Stomach (tissue), 9 donors: ENCODE data around the gene IGF1R. TPM values are rescaled to one million over a fixed set of nuclear protein-coding genes. Genes with fewer than 3 reads are reported as not detected.

ENCODE experiments used
- DNase-seq, 2 donors: peaks; one replicate each; pipeline versions ENCODE4 v3.0.0 to v3.0.0-alpha.2; 2013 to 2019
- H3K27ac ChIP-seq, 5 donors: fragments of 200-600 bp in 4 of 5; sonication (generic) in 4 of 5; one replicate each; pipeline ENCODE4 v1.5.1; 2013 to 2019; ENCODE audit warnings: mild to moderate bottlenecking in 1 of 5, moderate library complexity in 1 of 5
- H3K27me3 ChIP-seq, 3 donors: fragments of 200-600 bp; sonication (generic); one replicate each; pipeline ENCODE4 v1.5.1; 2017 to 2019; ENCODE audit warnings: mixed run types in 1 of 3
- H3K36me3 ChIP-seq, 4 donors: fragments of 200-600 bp; sonication (generic); 1 replicate in 3 of 4; 2 replicates in 1 of 4; pipeline ENCODE4 v1.5.1; 2016 to 2019
- H3K4me1 ChIP-seq, 4 donors: fragments of 200-600 bp; sonication (generic); one replicate each; pipeline ENCODE4 v1.5.1; 2016 to 2019
- H3K4me3 ChIP-seq, 4 donors: fragments of 200-600 bp; sonication (generic) in 3 of 4; one replicate each; pipeline ENCODE4 v1.5.1; 2016 to 2019; ENCODE audit warnings: mild to moderate bottlenecking in 1 of 4
- H3K9me3 ChIP-seq, 4 donors: fragments of 200-600 bp; sonication (generic); one replicate each; pipeline ENCODE4 v1.5.1; 2016 to 2019
- CTCF ChIP-seq, 7 experiments: fragments of 450-650 bp in 4 of 7; fragments of 200-600 bp in 3 of 7; sonication (generic) in 3 of 7; IDR thresholded peaks; one replicate each; pipeline ENCODE4 v1.5.1; 2016 to 2019; ENCODE audit warnings: antibody characterized with exemption in 7 of 7, control low read depth in 2 of 7, mild to moderate bottlenecking in 1 of 7
- EP300 ChIP-seq: sonication (generic); formaldehyde crosslinking; IDR thresholded peaks from one replicate; pipeline ENCODE4 v1.6.1; 2017; ENCODE audit warnings: antibody characterized with exemption
- POLR2A ChIP-seq, 4 donors: fragments of 450-650 bp; IDR thresholded peaks; one replicate each; pipeline ENCODE4 v1.6.1; 2016; ENCODE audit warnings: antibody characterized with exemption in 4 of 4, control low read depth in 2 of 4, mild to moderate bottlenecking in 1 of 4, moderate library complexity in 1 of 4
- POLR2AphosphoS5 ChIP-seq, 3 donors: sonication (generic); formaldehyde crosslinking; IDR thresholded peaks; one replicate each; pipeline ENCODE4 v1.6.1; 2016; ENCODE audit warnings: antibody characterized with exemption in 3 of 3
- WGBS, 5 donors: extraction: QIAGEN DNeasy Blood & Tissue Kit in 3 of 5; methylation state at CpG; one replicate each; pipeline versions ENCODE4 v1.1.5 to v1.1.7; 2013 to 2018; 5-methylcytosine and 5-hydroxymethylcytosine counted together
- intact Hi-C: fragments of 100-400 bp; cut with DNase I; formaldehyde crosslinking; loops from one replicate; pipeline ENCODE4 v1.15.1; 2023; ENCODE audit warnings: low total_unique reads
- polyA plus RNA-seq, 3 donors: library from polyadenylated mRNA; stranded (reverse); fragments of 200-250 nt; gene quantifications; one replicate each; pipeline ENCODE4 v1.2.3, GENCODE V29; 2013
- total RNA-seq, 5 donors: library from RNA; depleted of rRNA; stranded (reverse); fragments of >200 nt; gene quantifications; one replicate each; pipeline versions ENCODE4 v1.1.0 to v1.2.3, GENCODE V29; 2014 to 2016
- donor health status: healthy with polysubstance abuse.
- donor health status: Bipolar disorder and iron deficiency.
- donor health status: healthy.

The IGF1R gene
- total and polyA plus RNA-seq, 8 donors, result 2.3 to 131 (median 42.8) TPM

- TF ChIP-seq POLR2A (IDR thresholded peaks at IDR 0.05), result no peak
- TF ChIP-seq EP300, result no peak
- no peak for TF ChIP-seq POLR2AphosphoS5 (IDR thresholded peaks at IDR 0.05)
- TF ChIP-seq CTCF (IDR thresholded peaks at IDR 0.05), result no peak
- no peak overlapping the region for H3K4me3 ChIP-seq
- no peak for DNase-seq
- intact Hi-C loops, result loop anchor here (10.0 kb wide), 1 partner anchor 119 kb away; no protein-coding TSS in a partner anchor
- H3K27ac ChIP-seq, result peak overlapping the region; percentile 37 to 81 (median 56)
- no peaks in the 10 kb centered on the region for H3K9me3 ChIP-seq
- H3K36me3 ChIP-seq, result no peaks in the 10 kb centered on the region
- H3K27me3 ChIP-seq, result no peaks in the 10 kb centered on the region
- H3K4me1 ChIP-seq, result peaks cover 37 to 81% (median 66%) of the 10 kb centered on the region in 4 donors
- WGBS, 5 donors, result 63 to 80% (median 69%) methylated on average over 6 of the region's 6 CpGs
Measured at GRCh38 chr15:98773616-98774015, 125.3 kb downstream of the IGF1R start.

- no peak overlapping the region for H3K4me3 ChIP-seq
- no peaks in the 10 kb centered on the region for H3K9me3 ChIP-seq
- peaks cover 37 to 86% (median 67%) of the 10 kb centered on the region in 4 donors for H3K4me1 ChIP-seq
- 62 to 83% (median 65%) methylated on average over 9 to 10 of the region's 10 CpGs for WGBS, 5 donors
- peak overlapping the region; percentile 29 to 81 (median 64) for H3K27ac ChIP-seq
- TF ChIP-seq POLR2A (IDR thresholded peaks at IDR 0.05) (no peak), EP300 (no peak), CTCF (IDR thresholded peaks at IDR 0.05) (no peak), POLR2AphosphoS5 (IDR thresholded peaks at IDR 0.05) (no peak)
- intact Hi-C loops, result loop anchor here (10.0 kb wide), 1 partner anchor 120 kb away; no protein-coding TSS in a partner anchor
- no peaks in the 10 kb centered on the region for H3K36me3 ChIP-seq
- DNase-seq, result peak in 1 of 2 donors; percentile 40
- no peaks in the 10 kb centered on the region for H3K27me3 ChIP-seq
Measured at GRCh38 chr15:98774756-98775497, 126.6 kb downstream of the IGF1R start.

DNA sequence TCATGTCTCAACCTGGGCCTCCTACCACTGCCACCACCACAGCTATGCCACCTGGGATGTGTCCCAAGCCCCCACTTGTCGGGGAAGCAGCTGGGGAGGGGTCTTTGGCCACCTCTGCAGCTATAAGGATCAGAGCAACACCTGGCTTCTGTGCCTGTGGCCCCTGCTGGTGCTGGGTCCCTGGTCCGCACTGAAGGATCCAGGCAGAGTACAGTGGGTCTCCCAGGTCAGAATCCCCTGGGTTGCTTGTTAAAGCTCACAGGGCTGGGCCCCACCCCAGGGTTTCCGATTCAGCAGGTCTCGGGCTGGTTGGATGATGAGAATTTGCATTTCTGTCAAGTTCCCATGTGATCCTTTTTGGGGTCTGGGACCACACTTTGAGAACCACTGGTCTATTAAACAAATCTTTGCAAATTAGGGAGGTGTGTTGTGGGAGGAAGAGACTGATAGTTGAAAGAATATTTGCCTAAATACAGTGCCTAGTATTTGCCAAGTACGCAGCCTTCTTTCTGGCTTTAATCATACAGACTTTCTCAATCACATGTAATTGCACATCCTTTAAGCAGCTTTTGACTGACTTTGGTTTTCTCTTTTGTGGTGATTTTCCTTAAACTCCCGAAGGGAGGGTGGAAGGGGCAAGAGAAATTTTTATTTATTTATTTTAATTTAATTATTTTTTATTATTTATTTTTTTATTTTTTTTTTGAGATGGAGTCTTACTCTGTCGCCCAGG is 127.3 kb downstream of the IGF1R start:
- DNase-seq, result no peak
- intact Hi-C loops, result loop anchor here (10.0 kb wide), 1 partner anchor 121 kb away; no protein-coding TSS in a partner anchor
- WGBS, 5 donors, result 72 to 84% (median 75%) methylated on average over 7 of the region's 7 CpGs
- Histone ChIP-seq H3K4me1 (peaks cover 37 to 89% (median 66%) of the 10 kb centered on the region in 4 donors), H3K4me3 (no peak overlapping the region), H3K27me3 (no peaks in the 10 kb centered on the region), H3K9me3 (no peaks in the 10 kb centered on the region), H3K27ac (peak overlapping the region; percentile 9 to 81 (median 68)), H3K36me3 (no peaks in the 10 kb centered on the region)
- TF ChIP-seq POLR2AphosphoS5 (IDR thresholded peaks at IDR 0.05) (no peak), POLR2A (IDR thresholded peaks at IDR 0.05) (no peak), EP300 (no peak), CTCF (IDR thresholded peaks at IDR 0.05) (no peak)

DNA sequence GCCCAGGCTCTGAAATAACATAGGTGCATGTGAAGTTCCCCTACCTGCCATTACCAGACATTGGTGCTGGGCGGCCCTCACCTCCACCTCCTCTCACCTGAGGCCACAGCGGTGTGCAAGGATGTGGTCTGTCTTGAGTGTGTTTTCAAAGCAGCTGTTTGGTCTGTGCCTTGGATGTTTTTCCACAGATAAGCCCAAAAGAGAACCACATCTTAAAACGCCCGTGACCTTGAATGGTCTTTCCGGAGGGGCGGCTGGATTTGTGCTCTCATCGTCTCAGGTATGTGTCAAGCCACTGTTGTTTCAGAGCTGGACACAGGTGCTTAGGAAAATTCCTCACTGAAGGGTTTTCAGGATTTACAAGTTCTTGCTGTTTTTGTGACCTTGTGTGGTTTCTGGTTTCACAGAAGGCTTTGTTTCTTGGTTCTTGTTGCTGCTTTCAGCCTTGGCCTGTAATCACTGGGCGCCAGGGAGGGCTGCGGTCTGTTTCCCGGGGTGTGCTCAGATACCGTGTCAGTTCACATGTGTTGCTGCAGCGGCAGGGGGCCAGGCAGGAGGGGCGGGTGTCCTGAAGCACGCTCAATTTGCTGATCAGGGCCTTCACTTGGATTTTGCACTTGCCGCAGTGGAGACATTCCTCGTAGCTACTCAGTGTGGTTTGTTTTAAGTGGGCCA is 128.4 kb downstream of the IGF1R start:
- TF ChIP-seq CTCF (IDR thresholded peaks at IDR 0.05) (no peak), EP300 (no peak), POLR2AphosphoS5 (IDR thresholded peaks at IDR 0.05) (no peak), POLR2A (IDR thresholded peaks at IDR 0.05) (no peak)
- peaks cover 29 to 83% (median 57%) of the 10 kb centered on the region in 4 donors for H3K4me1 ChIP-seq
- no peaks in the 10 kb centered on the region for H3K36me3 ChIP-seq
- no peaks in the 10 kb centered on the region for H3K9me3 ChIP-seq
- H3K4me3 ChIP-seq, result no peak overlapping the region
- peak overlapping the region; percentile 64 to 82 (median 75) for H3K27ac ChIP-seq
- WGBS, 5 donors, result 26 to 47% (median 29%) methylated on average over 16 of the region's 16 CpGs
- H3K27me3 ChIP-seq, result no peaks in the 10 kb centered on the region
- intact Hi-C loops, result loop anchor here (10.0 kb wide), 1 partner anchor 122 kb away; no protein-coding TSS in a partner anchor
- DNase-seq, result peak; percentile 58 to 89
